ENCODE measurements around the gene SMAP1. TPM values are rescaled to one million over a fixed set of nuclear protein-coding genes. Genes with fewer than 3 reads are reported as not detected.

Gene SMAP1
- total and polyA plus RNA-seq, 2 donors, result 21.3 to 27.4 TPM

DNA sequence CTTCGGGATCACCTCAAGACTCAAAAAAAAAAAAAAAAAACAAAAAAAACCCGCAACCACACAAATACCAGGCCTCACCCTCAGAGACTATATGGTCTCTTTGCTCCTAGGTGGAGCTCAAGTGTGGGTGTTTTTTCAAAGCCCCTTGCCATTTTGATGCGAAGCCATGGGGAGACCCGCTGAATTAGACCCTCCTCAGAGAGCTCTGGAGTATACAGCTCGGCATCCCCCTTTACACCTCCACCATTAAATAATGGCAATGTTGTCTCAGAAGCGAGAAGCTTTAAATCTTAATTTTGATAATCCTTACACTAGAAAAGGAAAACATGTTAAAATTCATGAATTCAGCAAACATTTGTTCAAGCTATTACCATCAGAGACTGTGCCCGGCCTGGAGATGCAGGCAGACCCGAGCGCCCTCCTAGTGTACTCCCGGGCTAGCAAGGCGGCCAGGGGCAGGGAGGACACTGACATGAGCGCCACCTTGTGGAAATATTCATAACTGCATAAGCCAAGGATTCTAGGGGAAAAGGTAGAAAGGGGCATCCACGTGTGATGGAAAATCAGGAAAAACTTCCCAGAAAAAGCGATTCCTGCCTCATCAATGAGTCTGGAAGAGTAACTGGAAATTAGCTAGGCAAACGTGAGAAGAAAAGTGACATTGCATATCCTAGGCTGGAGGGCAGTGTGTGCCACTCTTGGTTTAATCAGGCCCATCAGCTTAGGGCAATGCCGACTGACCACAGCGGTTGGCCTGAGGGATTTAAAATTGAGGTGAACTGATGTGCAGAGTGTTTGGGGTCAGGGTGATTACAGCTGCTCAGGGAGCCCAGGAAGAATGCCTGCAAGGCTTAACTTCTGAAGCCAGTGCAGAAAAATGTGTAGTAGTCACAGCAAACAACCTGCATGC is 216.6 kb downstream of the SMAP1 start:
- Histone ChIP-seq H3K4me3 (ENCODE audit: low read length in 2 of 2) (no peak overlapping the region), H3K4me1 (ENCODE audit: control insufficient read depth in 2 of 2, insufficient read depth in 2 of 2, low read length in 2 of 2) (no peaks in the 10 kb centered on the region), H3K36me3 (ENCODE audit: control insufficient read depth in 2 of 2, insufficient read depth in 2 of 2, low read length in 1 of 2) (no peaks in the 10 kb centered on the region), H3K9me3 (ENCODE audit: control insufficient read depth in 2 of 2, insufficient read depth in 1 of 2, low read length in 1 of 2) (no peaks in the 10 kb centered on the region), H3K27ac (ENCODE audit: low read depth in 1 of 2, low read length in 1 of 2) (no peak overlapping the region), H3K27me3 (ENCODE audit: control insufficient read depth in 2 of 2, insufficient read depth in 1 of 2, low read length in 1 of 2) (peaks cover 0 to 2% of the 10 kb centered on the region in 2 donors)
- 51% methylated on average over 17 of the region's 17 CpGs for WGBS
- peak; percentile 9 to 66 (median 34) for DNase-seq (ENCODE audit: low read depth in 6 of 9, low spot score in 9 of 9)

DNA sequence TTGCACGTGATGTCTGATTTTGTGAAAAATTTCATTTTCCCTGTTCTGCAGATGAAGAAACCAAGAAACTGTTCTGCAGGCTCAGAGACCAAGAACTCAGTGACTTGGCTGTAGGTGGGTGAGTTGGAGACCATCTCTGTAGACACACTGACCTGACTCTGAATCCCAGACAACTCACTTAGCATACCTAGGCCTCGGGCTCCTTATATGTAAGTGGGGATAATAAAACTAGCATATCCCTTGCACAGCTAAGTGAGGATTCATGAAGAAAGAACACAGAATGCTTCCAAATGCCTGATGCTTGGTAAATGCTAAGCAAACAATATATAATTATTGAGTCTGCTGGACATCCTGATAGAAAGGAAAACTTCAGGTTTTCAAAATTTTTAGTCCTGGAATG is 218.4 kb downstream of the SMAP1 start:
- H3K4me1 ChIP-seq (ENCODE audit: control insufficient read depth in 2 of 2, insufficient read depth in 2 of 2, low read length in 2 of 2), result no peaks in the 10 kb centered on the region
- H3K9me3 ChIP-seq (ENCODE audit: control insufficient read depth in 2 of 2, insufficient read depth in 1 of 2, low read length in 1 of 2), result no peaks in the 10 kb centered on the region
- H3K4me3 ChIP-seq (ENCODE audit: low read length in 2 of 2), result no peak overlapping the region
- WGBS, result 96% methylated on average over 2 of the region's 2 CpGs
- peaks cover 0 to 2% of the 10 kb centered on the region in 2 donors for H3K27me3 ChIP-seq (ENCODE audit: control insufficient read depth in 2 of 2, insufficient read depth in 1 of 2, low read length in 1 of 2)
- H3K27ac ChIP-seq (ENCODE audit: low read depth in 1 of 2, low read length in 1 of 2), result no peak overlapping the region
- no peak for DNase-seq (ENCODE audit: low read depth in 6 of 9, low spot score in 9 of 9)
- no peaks in the 10 kb centered on the region for H3K36me3 ChIP-seq (ENCODE audit: control insufficient read depth in 2 of 2, insufficient read depth in 2 of 2, low read length in 1 of 2)

DNA sequence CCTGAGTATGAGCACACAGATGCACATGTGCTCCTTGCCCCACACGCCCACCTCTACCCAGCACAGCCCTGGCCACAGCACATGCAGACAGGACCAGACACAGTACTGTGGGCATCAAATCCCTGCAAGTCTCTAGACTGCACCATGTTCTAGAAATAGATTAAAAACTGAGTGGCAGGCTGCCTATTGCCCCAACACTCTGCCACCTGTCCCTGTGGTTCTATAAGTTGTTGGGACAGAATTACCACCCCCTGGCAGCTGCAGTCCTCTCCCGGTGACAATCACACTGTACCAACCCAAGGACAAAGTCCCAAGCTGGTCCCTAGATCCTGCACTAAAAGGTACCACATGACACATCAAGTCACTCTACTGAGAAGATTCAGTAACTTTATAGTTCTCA is 219.0 kb downstream of the SMAP1 start:
- no peaks in the 10 kb centered on the region for H3K9me3 ChIP-seq (ENCODE audit: control insufficient read depth in 2 of 2, insufficient read depth in 1 of 2, low read length in 1 of 2)
- no peaks in the 10 kb centered on the region for H3K36me3 ChIP-seq (ENCODE audit: control insufficient read depth in 2 of 2, insufficient read depth in 2 of 2, low read length in 1 of 2)
- 98% methylated on average over 2 of the region's 2 CpGs for WGBS
- H3K4me1 ChIP-seq (ENCODE audit: control insufficient read depth in 2 of 2, insufficient read depth in 2 of 2, low read length in 2 of 2), result no peaks in the 10 kb centered on the region
- H3K27ac ChIP-seq (ENCODE audit: low read depth in 1 of 2, low read length in 1 of 2), result no peak overlapping the region
- no peak overlapping the region for H3K4me3 ChIP-seq (ENCODE audit: low read length in 2 of 2)
- DNase-seq (ENCODE audit: low read depth in 6 of 9, low spot score in 9 of 9), result no peak
- no peaks in the 10 kb centered on the region for H3K27me3 ChIP-seq (ENCODE audit: control insufficient read depth in 2 of 2, insufficient read depth in 1 of 2, low read length in 1 of 2)

DNA sequence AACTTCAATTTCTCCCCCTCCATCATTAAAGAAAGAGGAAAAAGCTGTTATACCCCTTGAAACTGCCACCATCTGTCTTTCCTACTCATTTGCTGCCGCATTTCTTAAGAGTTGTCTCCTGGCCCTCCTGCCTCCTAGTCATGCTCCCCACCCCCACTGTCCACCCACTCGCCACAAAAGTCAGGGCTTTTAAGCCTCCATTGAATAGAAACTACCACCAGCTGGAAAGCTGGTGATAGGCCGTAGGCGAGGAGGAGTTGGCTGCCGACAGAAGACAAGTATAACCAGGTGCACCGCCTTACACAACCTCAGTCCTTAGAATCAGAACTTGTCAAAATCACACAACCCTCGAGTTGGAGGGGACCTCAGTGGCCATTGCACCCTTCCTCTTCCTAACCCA is 221.6 kb downstream of the SMAP1 start:
- no peak for DNase-seq (ENCODE audit: low read depth in 6 of 9, low spot score in 9 of 9)
- Histone ChIP-seq H3K4me3 (ENCODE audit: low read length in 2 of 2) (no peak overlapping the region), H3K27me3 (ENCODE audit: control insufficient read depth in 2 of 2, insufficient read depth in 1 of 2, low read length in 1 of 2) (no peaks in the 10 kb centered on the region), H3K27ac (ENCODE audit: low read depth in 1 of 2, low read length in 1 of 2) (no peak overlapping the region), H3K36me3 (ENCODE audit: control insufficient read depth in 2 of 2, insufficient read depth in 2 of 2, low read length in 1 of 2) (no peaks in the 10 kb centered on the region), H3K4me1 (ENCODE audit: control insufficient read depth in 2 of 2, insufficient read depth in 2 of 2, low read length in 2 of 2) (no peaks in the 10 kb centered on the region), H3K9me3 (ENCODE audit: control insufficient read depth in 2 of 2, insufficient read depth in 1 of 2, low read length in 1 of 2) (no peaks in the 10 kb centered on the region)
- 96% methylated on average over 7 of the region's 7 CpGs for WGBS

DNA sequence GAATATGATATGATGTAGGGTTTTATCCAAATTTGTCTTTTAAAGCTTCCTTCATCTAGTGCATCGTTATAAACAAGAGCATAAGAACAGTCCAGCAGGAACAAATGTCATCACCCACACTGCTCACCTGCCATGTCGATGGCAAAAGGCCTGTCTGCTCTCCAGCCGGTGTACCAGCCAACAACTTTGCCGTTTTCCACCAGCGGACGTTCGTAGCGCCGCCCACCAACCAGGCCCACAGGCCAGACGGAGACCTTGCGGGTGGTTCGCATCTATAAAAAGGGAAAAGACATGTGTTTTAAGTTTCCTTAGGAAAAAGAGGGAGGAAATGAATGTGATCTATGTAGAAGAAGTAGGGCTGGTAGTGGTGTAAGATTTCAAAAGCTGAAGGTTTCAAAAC is 226.3 kb downstream of the SMAP1 start:
- no peaks in the 10 kb centered on the region for H3K4me1 ChIP-seq (ENCODE audit: control insufficient read depth in 2 of 2, insufficient read depth in 2 of 2, low read length in 2 of 2)
- H3K27ac ChIP-seq (ENCODE audit: low read depth in 1 of 2, low read length in 1 of 2), result no peak overlapping the region
- H3K4me3 ChIP-seq (ENCODE audit: low read length in 2 of 2), result no peak overlapping the region
- H3K36me3 ChIP-seq (ENCODE audit: control insufficient read depth in 2 of 2, insufficient read depth in 2 of 2, low read length in 1 of 2), result no peaks in the 10 kb centered on the region
- no peaks in the 10 kb centered on the region for H3K27me3 ChIP-seq (ENCODE audit: control insufficient read depth in 2 of 2, insufficient read depth in 1 of 2, low read length in 1 of 2)
- no peak for DNase-seq (ENCODE audit: low read depth in 6 of 9, low spot score in 9 of 9)
- WGBS, result 97% methylated on average over 12 of the region's 12 CpGs
- no peaks in the 10 kb centered on the region for H3K9me3 ChIP-seq (ENCODE audit: control insufficient read depth in 2 of 2, insufficient read depth in 1 of 2, low read length in 1 of 2)

DNA sequence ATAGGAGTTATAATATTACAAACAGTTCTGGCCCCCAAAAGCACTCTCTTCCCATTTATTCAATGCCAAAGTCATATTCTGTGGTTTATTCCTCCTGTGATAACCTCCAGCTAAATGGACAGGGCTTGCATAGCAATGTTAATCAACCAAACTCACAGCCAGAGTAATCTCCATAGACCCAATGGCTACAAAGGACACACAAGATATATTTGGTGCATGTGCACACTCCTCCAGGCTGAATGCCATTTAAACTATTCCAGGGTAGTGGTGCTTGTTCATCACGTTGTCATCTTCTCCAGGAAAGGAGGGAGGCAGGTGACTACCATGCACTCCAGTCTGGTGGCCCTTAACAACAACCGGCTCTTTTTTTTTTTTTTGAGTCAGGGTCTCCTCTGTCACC is 232.4 kb downstream of the SMAP1 start:
- DNase-seq (ENCODE audit: low read depth in 6 of 9, low spot score in 9 of 9), result no peak
- WGBS, result 74% methylated on average over 2 of the region's 2 CpGs

DNA sequence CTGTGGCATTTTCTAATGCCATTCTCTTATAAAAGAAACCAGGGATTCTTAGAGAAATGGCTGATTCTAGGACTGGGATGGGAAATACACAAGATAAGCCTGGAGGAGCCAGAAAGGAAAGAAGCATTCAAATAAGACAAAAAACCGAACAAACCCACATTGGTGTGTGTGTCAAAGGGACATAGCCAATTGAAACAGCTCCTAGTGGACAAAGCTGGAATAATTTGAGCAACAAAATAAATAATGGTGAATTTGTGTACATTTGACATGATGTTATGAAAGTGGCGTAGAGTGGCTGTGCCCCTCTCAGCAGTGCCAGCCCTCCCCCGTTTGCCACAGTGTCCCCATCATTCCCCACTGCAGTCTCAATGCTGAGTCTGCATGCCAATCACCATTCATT is 233.6 kb downstream of the SMAP1 start:
- Histone ChIP-seq H3K4me1 (ENCODE audit: control insufficient read depth in 2 of 2, insufficient read depth in 2 of 2, low read length in 2 of 2) (no peaks in the 10 kb centered on the region), H3K4me3 (ENCODE audit: low read length in 2 of 2) (no peak overlapping the region), H3K27ac (ENCODE audit: low read depth in 1 of 2, low read length in 1 of 2) (no peak overlapping the region), H3K27me3 (ENCODE audit: control insufficient read depth in 2 of 2, insufficient read depth in 1 of 2, low read length in 1 of 2) (no peaks in the 10 kb centered on the region), H3K9me3 (ENCODE audit: control insufficient read depth in 2 of 2, insufficient read depth in 1 of 2, low read length in 1 of 2) (no peaks in the 10 kb centered on the region), H3K36me3 (ENCODE audit: control insufficient read depth in 2 of 2, insufficient read depth in 2 of 2, low read length in 1 of 2) (no peaks in the 10 kb centered on the region)
- WGBS, result 96% methylated on average over 3 of the region's 3 CpGs
- DNase-seq (ENCODE audit: low read depth in 6 of 9, low spot score in 9 of 9), result no peak

More for the DNA sequence above, 232.4 kb downstream of the SMAP1 start:
- Histone ChIP-seq H3K27ac (ENCODE audit: low read depth in 1 of 2, low read length in 1 of 2) (no peak overlapping the region), H3K4me1 (ENCODE audit: control insufficient read depth in 2 of 2, insufficient read depth in 2 of 2, low read length in 2 of 2) (no peaks in the 10 kb centered on the region), H3K4me3 (ENCODE audit: low read length in 2 of 2) (no peak overlapping the region), H3K36me3 (ENCODE audit: control insufficient read depth in 2 of 2, insufficient read depth in 2 of 2, low read length in 1 of 2) (no peaks in the 10 kb centered on the region), H3K9me3 (ENCODE audit: control insufficient read depth in 2 of 2, insufficient read depth in 1 of 2, low read length in 1 of 2) (no peaks in the 10 kb centered on the region), H3K27me3 (ENCODE audit: control insufficient read depth in 2 of 2, insufficient read depth in 1 of 2, low read length in 1 of 2) (no peaks in the 10 kb centered on the region)

DNA sequence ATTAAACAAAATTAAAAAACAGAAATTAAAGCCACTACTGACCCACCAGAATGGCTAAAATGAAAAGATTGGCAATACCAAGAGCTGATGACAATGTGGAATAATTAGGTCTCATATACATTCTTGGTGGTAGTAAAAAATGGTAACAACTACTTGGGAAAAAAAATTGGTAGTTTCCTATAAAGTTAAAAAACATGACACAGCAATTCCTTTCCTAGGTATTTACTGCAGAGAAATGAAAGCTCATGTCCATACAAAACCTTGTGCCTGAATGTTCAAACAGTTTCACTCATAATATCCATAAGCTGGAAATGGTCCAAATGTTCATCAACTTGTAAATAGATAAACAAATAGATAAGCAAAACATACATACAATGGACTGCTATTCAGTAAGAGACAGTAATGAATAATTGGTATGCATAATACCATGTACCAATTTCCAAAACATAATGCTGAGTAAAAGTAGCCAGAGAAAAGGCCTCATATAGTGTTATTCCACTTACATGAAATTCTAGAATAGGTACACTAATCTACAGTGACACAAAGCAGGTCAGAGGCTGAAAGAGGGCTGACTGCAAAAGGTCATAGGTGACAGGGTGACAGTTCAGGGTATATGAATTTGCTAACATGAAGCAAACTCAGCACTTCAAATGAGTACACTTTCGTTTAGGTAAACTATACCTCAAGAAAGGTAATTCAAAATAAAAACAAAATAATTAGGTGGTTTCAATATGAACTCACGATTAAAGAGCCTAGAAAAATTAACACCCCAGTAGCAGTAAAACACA is 236.2 kb downstream of the SMAP1 start:
- Histone ChIP-seq H3K4me1 (ENCODE audit: control insufficient read depth in 2 of 2, insufficient read depth in 2 of 2, low read length in 2 of 2) (no peaks in the 10 kb centered on the region), H3K27me3 (ENCODE audit: control insufficient read depth in 2 of 2, insufficient read depth in 1 of 2, low read length in 1 of 2) (no peaks in the 10 kb centered on the region), H3K27ac (ENCODE audit: low read depth in 1 of 2, low read length in 1 of 2) (no peak overlapping the region), H3K9me3 (ENCODE audit: control insufficient read depth in 2 of 2, insufficient read depth in 1 of 2, low read length in 1 of 2) (no peaks in the 10 kb centered on the region), H3K4me3 (ENCODE audit: low read length in 2 of 2) (no peak overlapping the region), H3K36me3 (ENCODE audit: control insufficient read depth in 2 of 2, insufficient read depth in 2 of 2, low read length in 1 of 2) (no peaks in the 10 kb centered on the region)
- 94% methylated on average over 2 of the region's 2 CpGs for WGBS
- DNase-seq (ENCODE audit: low read depth in 6 of 9, low spot score in 9 of 9), result no peak

DNA sequence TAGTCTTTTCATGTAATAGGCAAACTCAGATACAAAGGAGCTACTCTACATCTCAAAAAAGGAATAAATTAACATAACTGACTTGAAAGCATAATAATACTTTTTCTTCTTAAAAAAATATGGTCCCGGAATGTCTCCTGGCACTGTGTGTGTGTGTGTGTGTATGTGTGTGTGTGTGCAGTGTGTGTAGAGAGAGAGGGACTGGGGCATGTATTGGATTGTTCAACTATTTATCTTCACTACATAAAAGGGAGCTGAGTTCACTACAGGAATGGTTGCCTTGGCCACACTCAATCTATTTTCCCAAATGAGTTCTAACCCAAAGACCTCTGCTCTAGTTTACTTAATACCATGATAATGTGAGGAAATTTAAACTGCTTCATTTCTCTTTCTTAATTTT is 238.1 kb downstream of the SMAP1 start:
- 93% methylated on average over 1 of the region's 1 CpG for WGBS
- Histone ChIP-seq H3K36me3 (ENCODE audit: control insufficient read depth in 2 of 2, insufficient read depth in 2 of 2, low read length in 1 of 2) (no peaks in the 10 kb centered on the region), H3K9me3 (ENCODE audit: control insufficient read depth in 2 of 2, insufficient read depth in 1 of 2, low read length in 1 of 2) (no peaks in the 10 kb centered on the region), H3K4me3 (ENCODE audit: low read length in 2 of 2) (no peak overlapping the region), H3K4me1 (ENCODE audit: control insufficient read depth in 2 of 2, insufficient read depth in 2 of 2, low read length in 2 of 2) (no peaks in the 10 kb centered on the region), H3K27ac (ENCODE audit: low read depth in 1 of 2, low read length in 1 of 2) (no peak overlapping the region), H3K27me3 (ENCODE audit: control insufficient read depth in 2 of 2, insufficient read depth in 1 of 2, low read length in 1 of 2) (no peaks in the 10 kb centered on the region)
- no peak for DNase-seq (ENCODE audit: low read depth in 6 of 9, low spot score in 9 of 9)
